Astrocyte of the spinal cord (primary cell): Measurements from ENCODE around the gene RIMBP2.

Source experiments
- DNase-seq: peaks from one replicate; pipeline ENCODE4 v3.0.0; 2011; ENCODE audit warnings: low read depth, low spot score
- H3K4me3 ChIP-seq: 2 replicates; pipeline ENCODE4 v1.5.1; 2011; ENCODE audit warnings: low read depth, mild to moderate bottlenecking, low read length, moderate library complexity
- CTCF ChIP-seq: IDR thresholded peaks from 2 replicates; pipeline ENCODE4 v1.5.1; 2012; ENCODE audit warnings: low read depth, mild to moderate bottlenecking, low read length, inconsistent platforms
- in situ Hi-C: cut with HindIII; loops from 2 replicates; pipeline ENCODE4 v1.10.0; 2017; ENCODE audit warnings: low sequenced_read_pairs

RIMBP2 gene

GRCh38 chr12:130557886-130558765, 158.0 kb downstream of the RIMBP2 start:
- in situ Hi-C loops = no loop called here
- DNase-seq = no peak
- no peak for TF ChIP-seq CTCF
- no peak overlapping the region for H3K4me3 ChIP-seq

GRCh38 chr12:130557201-130557600, 158.9 kb downstream of the RIMBP2 start:
- H3K4me3 ChIP-seq = no peak overlapping the region
- no peak for TF ChIP-seq CTCF
- DNase-seq = no peak
- in situ Hi-C loops = no loop called here

DNA sequence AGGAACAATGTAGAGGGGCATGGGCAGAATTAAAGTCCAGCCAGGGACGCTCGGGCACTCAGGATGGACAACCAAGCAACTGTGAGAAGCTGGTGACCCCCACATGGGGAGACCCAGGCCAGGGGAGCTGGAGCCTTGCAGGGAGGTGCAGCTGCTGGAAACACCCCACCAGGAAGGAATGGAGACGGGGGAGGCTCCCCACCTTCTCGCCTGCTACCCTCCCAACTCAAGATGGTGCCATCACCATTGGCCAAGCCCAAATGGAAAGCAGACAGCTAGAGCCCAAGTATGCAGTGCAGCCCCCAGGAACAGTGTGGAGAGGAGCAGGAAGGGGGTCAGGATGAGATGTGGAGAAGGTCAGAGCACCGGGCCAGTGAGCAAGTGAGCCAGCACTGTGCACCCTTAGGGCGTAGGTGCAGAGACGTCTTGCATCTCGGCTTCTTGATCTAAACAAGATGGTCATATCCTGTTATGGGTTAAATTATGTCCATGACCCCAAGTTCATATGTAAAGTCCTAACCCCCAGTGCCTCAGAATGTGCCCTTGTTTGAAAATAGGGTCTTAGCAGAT, 159.5 kb downstream of the RIMBP2 start:
- no peak overlapping the region for H3K4me3 ChIP-seq
- in situ Hi-C loops = no loop called here
- DNase-seq = no peak
- TF ChIP-seq CTCF = no peak

- no peak for DNase-seq
- H3K4me3 ChIP-seq = no peak overlapping the region
- TF ChIP-seq CTCF = no peak
- in situ Hi-C loops = no loop called here
Measured at GRCh38 chr12:130555628-130556485, 160.2 kb downstream of the RIMBP2 start.

DNA sequence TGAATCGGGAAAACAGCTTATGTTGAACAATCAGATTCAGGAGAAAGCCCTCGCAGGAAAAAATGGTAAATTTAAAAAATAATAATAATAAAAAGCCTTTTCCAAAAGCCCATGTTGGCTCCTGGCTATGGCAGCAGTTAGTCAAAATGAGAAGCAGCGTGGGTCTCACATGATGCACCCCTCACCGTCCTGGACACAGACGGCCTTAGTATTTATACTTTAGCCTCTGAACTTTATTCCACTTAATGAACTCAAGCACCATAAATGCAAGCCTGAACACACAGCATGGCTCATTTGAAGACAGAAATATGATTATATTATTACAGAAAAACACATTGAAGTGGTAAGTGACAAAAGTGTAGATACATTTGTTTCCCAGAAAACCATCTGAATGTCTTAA, 160.9 kb downstream of the RIMBP2 start:
- no peak for DNase-seq
- in situ Hi-C loops = no loop called here
- H3K4me3 ChIP-seq = no peak overlapping the region
- no peak for TF ChIP-seq CTCF

- in situ Hi-C loops = no loop called here
- DNase-seq = no peak
- no peak overlapping the region for H3K4me3 ChIP-seq
- TF ChIP-seq CTCF = no peak
Measured at GRCh38 chr12:130552483-130552996, 163.6 kb downstream of the RIMBP2 start.
